ENCODE results near the gene NBEA. TPM values are rescaled to one million over a fixed set of nuclear protein-coding genes. Genes with fewer than 3 reads are reported as not detected.

Gene NBEA
- total RNA-seq, 1 donor from 2014 or later, result 6.1 TPM

GRCh38 chr13:35468195-35468594 lies 526.1 kb downstream of the NBEA start:
- TF ChIP-seq CTCF (IDR thresholded peaks at IDR 0.05; ENCODE audit: insufficient read depth, low read length, poor library complexity, severe bottlenecking), result no peak
- Histone ChIP-seq H3K4me3 (ENCODE audit: low read depth, low read length) (no peak overlapping the region), H3K27me3 (ENCODE audit: control insufficient read depth, insufficient read depth, low read length) (peaks cover 24% of the 10 kb centered on the region), H3K36me3 (ENCODE audit: control insufficient read depth, insufficient read depth, low read length) (no peaks in the 10 kb centered on the region)
- no peak for DNase-seq (ENCODE audit: low read depth)

- TF ChIP-seq CTCF (IDR thresholded peaks at IDR 0.05; ENCODE audit: insufficient read depth, low read length, poor library complexity, severe bottlenecking), result no peak
- Histone ChIP-seq H3K4me3 (ENCODE audit: low read depth, low read length) (no peak overlapping the region), H3K27me3 (ENCODE audit: control insufficient read depth, insufficient read depth, low read length) (peaks cover 31% of the 10 kb centered on the region), H3K36me3 (ENCODE audit: control insufficient read depth, insufficient read depth, low read length) (no peaks in the 10 kb centered on the region)
- no peak for DNase-seq (ENCODE audit: low read depth)
Measured at GRCh38 chr13:35469806-35470525, 527.9 kb downstream of the NBEA start.

GRCh38 chr13:35470671-35471661 lies 528.9 kb downstream of the NBEA start:
- no peaks in the 10 kb centered on the region for H3K36me3 ChIP-seq (ENCODE audit: control insufficient read depth, insufficient read depth, low read length)
- no peak for DNase-seq (ENCODE audit: low read depth)
- TF ChIP-seq CTCF (IDR thresholded peaks at IDR 0.05; ENCODE audit: insufficient read depth, low read length, poor library complexity, severe bottlenecking), result no peak
- H3K4me3 ChIP-seq (ENCODE audit: low read depth, low read length), result peak overlapping the region; percentile 11
- H3K27me3 ChIP-seq (ENCODE audit: control insufficient read depth, insufficient read depth, low read length), result peaks cover 41% of the 10 kb centered on the region

GRCh38 chr13:35471706-35472322 lies 529.7 kb downstream of the NBEA start:
- Histone ChIP-seq H3K27me3 (ENCODE audit: control insufficient read depth, insufficient read depth, low read length) (peaks cover 49% of the 10 kb centered on the region), H3K4me3 (ENCODE audit: low read depth, low read length) (no peak overlapping the region), H3K36me3 (ENCODE audit: control insufficient read depth, insufficient read depth, low read length) (no peaks in the 10 kb centered on the region)
- DNase-seq (ENCODE audit: low read depth), result no peak
- no peak for TF ChIP-seq CTCF (IDR thresholded peaks at IDR 0.05; ENCODE audit: insufficient read depth, low read length, poor library complexity, severe bottlenecking)

GRCh38 chr13:35472323-35472881 lies 530.3 kb downstream of the NBEA start:
- TF ChIP-seq CTCF (IDR thresholded peaks at IDR 0.05; ENCODE audit: insufficient read depth, low read length, poor library complexity, severe bottlenecking), result no peak
- Histone ChIP-seq H3K4me3 (ENCODE audit: low read depth, low read length) (no peak overlapping the region), H3K27me3 (ENCODE audit: control insufficient read depth, insufficient read depth, low read length) (peaks cover 55% of the 10 kb centered on the region), H3K36me3 (ENCODE audit: control insufficient read depth, insufficient read depth, low read length) (no peaks in the 10 kb centered on the region)
- DNase-seq (ENCODE audit: low read depth), result no peak

Measured in kidney epithelial cell (primary cell).